K562 (cell line): Measurements from ENCODE around the gene PKP1. TPM values are rescaled to one million over a fixed set of nuclear protein-coding genes. Genes with fewer than 3 reads are reported as not detected.

Experiments used
- ATAC-seq: fragments of 200-7000 bp; cut with Tn5 transposase; 3 replicates; pipeline ENCODE4 v1.9.1; 2020; ENCODE audit warnings: moderate library complexity
- BruUV-seq: library from RNA; stranded (reverse); fragments of 400-500 nt; replicated peaks from 2 replicates; lab custom pipeline; 2021; lab: Mats Ljungman, UMichigan
- CTCF ChIA-PET: fragments of 300-600 bp; formaldehyde crosslinking; extraction: SDS; loops from one replicate; lab custom pipeline; 2021; ENCODE audit warnings: low intra/inter-chr PET ratio; lab: Yijun Ruan, JAX
- POLR2A ChIA-PET: fragments of 300-600, 350-650 bp; sonication (Branson Sonifier 250); formaldehyde crosslinking; extraction: SDS; loops from one replicate; lab custom pipeline; 2021; ENCODE audit warnings: antibody characterized with exemption, inconsistent platforms; lab: Yijun Ruan, JAX
- DNase-seq, 4 experiments: peaks; one replicate each; pipeline versions ENCODE4 v3.0.0 to v3.0.0-alpha.2; 2011 to 2018; ENCODE audit warnings: low spot score in 3 of 4, mixed read lengths in 3 of 4; ENCODE audit errors: extremely low read depth in 1 of 4
- FAIRE-seq: peaks from 2 replicates; lab custom pipeline; 2011; peaks lifted over from hg19 to GRCh38; lab: Jason Lieb, UNC
- H2AFZ ChIP-seq: 2 replicates; pipeline ENCODE4 v1.6.0; 2011; ENCODE audit warnings: low read depth, low read length, control low read depth, inconsistent platforms
- H3K27ac ChIP-seq: fragments of 200-600 bp; 3 replicates; pipeline ENCODE4 v1.8.0; 2011; ENCODE audit warnings: low read depth, mild to moderate bottlenecking, control low read depth, inconsistent platforms, low read length, moderate library complexity, mixed read lengths; ENCODE audit errors: extremely low read depth
- H3K27me3 ChIP-seq, 2 experiments: fragments of 300-600 bp in 1 of 2; 2 replicates in 1 of 2; 3 replicates in 1 of 2; pipeline versions ENCODE4 v1.6.0 to v1.8.0; 2011; ENCODE audit warnings: inconsistent platforms in 2 of 2, low read length in 2 of 2, mild to moderate bottlenecking in 1 of 2, mixed read lengths in 1 of 2, moderate library complexity in 1 of 2; ENCODE audit not compliant: control insufficient read depth in 2 of 2, insufficient read depth in 2 of 2
- H3K36me3 ChIP-seq: fragments of 300-600 bp; 3 replicates; pipeline ENCODE4 v1.8.0; 2011; ENCODE audit warnings: mild to moderate bottlenecking, low read length, inconsistent platforms; ENCODE audit not compliant: control insufficient read depth, insufficient read depth
- H3K4me1 ChIP-seq, 2 experiments: fragments of 200-600 bp in 1 of 2; replicated peaks in 1 of 2; 2 replicates in 1 of 2; 3 replicates in 1 of 2; pipeline versions ENCODE4 v1.5.1 to v1.8.0; 2011; ENCODE audit warnings: inconsistent platforms in 2 of 2, low read length in 2 of 2, mild to moderate bottlenecking in 1 of 2, mixed read lengths in 1 of 2, moderate library complexity in 1 of 2; ENCODE audit not compliant: control insufficient read depth in 2 of 2, insufficient read depth in 2 of 2
- H3K4me2 ChIP-seq: 2 replicates; pipeline ENCODE4 v1.6.1; 2011; ENCODE audit warnings: low read length, control low read depth, inconsistent platforms, mixed read lengths; ENCODE audit not compliant: insufficient read depth
- H3K4me3 ChIP-seq: fragments of 200-600 bp; sonication (generic), shearing (Covaris generic); 2 replicates; pipeline ENCODE4 v1.5.1; 2016; ENCODE audit warnings: control low read depth, inconsistent platforms
- H3K79me2 ChIP-seq: fragments of 200-600 bp; 3 replicates; pipeline ENCODE4 v1.8.0; 2011; ENCODE audit warnings: low read length, inconsistent platforms; ENCODE audit not compliant: control insufficient read depth, insufficient read depth
- H3K9ac ChIP-seq, 2 experiments: 2 replicates each; pipeline versions ENCODE4 v1.6.0 to v1.6.1; 2011; ENCODE audit warnings: low read depth in 2 of 2, low read length in 2 of 2, control low read depth in 1 of 2, inconsistent platforms in 1 of 2, mild to moderate bottlenecking in 1 of 2, mixed read lengths in 1 of 2; ENCODE audit not compliant: insufficient read depth in 1 of 2
- H3K9me1 ChIP-seq: one replicate; pipeline ENCODE4 v1.6.0; 2011; ENCODE audit warnings: inconsistent platforms, mild to moderate bottlenecking, low read length, moderate library complexity; ENCODE audit not compliant: control insufficient read depth, insufficient read depth
- H3K9me3 ChIP-seq: replicated peaks from 2 replicates; pipeline ENCODE4 v1.5.1; 2011; ENCODE audit warnings: low read depth, low read length, inconsistent platforms; ENCODE audit not compliant: control insufficient read depth, insufficient read depth
- H4K20me1 ChIP-seq: replicated peaks from 2 replicates; pipeline ENCODE4 v1.6.1; 2011; ENCODE audit warnings: low read length, inconsistent platforms, mixed read lengths; ENCODE audit not compliant: control insufficient read depth, insufficient read depth
- CREM ChIP-seq: IDR thresholded peaks from 2 replicates; pipeline ENCODE4 v1.6.1; 2014; ENCODE audit warnings: antibody characterized with exemption, low read depth
- FOXA1 ChIP-seq: fragments of 450-650 bp; IDR thresholded peaks from 2 replicates; pipeline ENCODE4 v1.6.1; 2016; ENCODE audit warnings: mild to moderate bottlenecking, borderline replicate concordance
- HINFP ChIP-seq: fragments of 450-650 bp; conservative IDR thresholded peaks from 2 replicates; pipeline ENCODE4 v1.6.1; 2016; ENCODE audit warnings: missing genetic modification characterization, low read depth, mild to moderate bottlenecking, control low read depth, missing compliant biosample characterization
- MAFG ChIP-seq: fragments of 450-650 bp; conservative IDR thresholded peaks from 2 replicates; pipeline ENCODE4 v1.6.1; 2016; ENCODE audit warnings: missing genetic modification characterization, missing compliant biosample characterization
- NR2F6 ChIP-seq: fragments of 450-650 bp; formaldehyde crosslinking; IDR thresholded peaks from 2 replicates; pipeline ENCODE4 v1.4.0; 2020; ENCODE audit warnings: mild to moderate bottlenecking
- POLR3A ChIP-seq: IDR thresholded peaks from 2 replicates; pipeline ENCODE4 v1.6.1; 2011; ENCODE audit warnings: borderline replicate concordance, mild to moderate bottlenecking, moderate library complexity; ENCODE audit not compliant: insufficient read length, insufficient read depth; ENCODE audit errors: extremely low read depth
- SRSF7 ChIP-seq: fragments of 200-400 bp; formaldehyde crosslinking; optimal IDR thresholded peaks from 2 replicates; pipeline ENCODE3; 2017; ENCODE audit warnings: mild to moderate bottlenecking, low read depth, low read length
- TARDBP ChIP-seq: fragments of 450-650 bp; IDR thresholded peaks from 2 replicates; pipeline ENCODE4 v1.6.1; 2016
- TEAD1 ChIP-seq, 2 experiments: fragments of 450-650 bp in 1 of 2; sonication (generic) in 1 of 2; formaldehyde crosslinking; IDR thresholded peaks; 2 replicates each; pipeline versions ENCODE4 v1.4.0 to v1.8.0; 2020 to 2022; ENCODE audit warnings: mild to moderate bottlenecking in 2 of 2, missing genetic modification reagents in 1 of 2
- ZFP30 ChIP-seq: fragments of 250-450 bp; sonication (Bioruptor Pico); IDR thresholded peaks from 2 replicates; pipeline ENCODE4 v1.8.0; 2022; ENCODE audit warnings: moderate library complexity, mild to moderate bottlenecking, inconsistent platforms, borderline replicate concordance
- ZNF644 ChIP-seq: fragments of 200-800 bp; sonication (Bioruptor generic); IDR thresholded peaks from 2 replicates; pipeline ENCODE4 v1.6.1; 2016; ENCODE audit warnings: low read depth, missing genetic modification characterization, missing compliant biosample characterization
- WGBS: fragments of 100-300 bp; shearing (Covaris generic); methylation state at CpG from one replicate; pipeline ENCODE4 v1.1.6; 2016; ENCODE audit warnings: low coverage, mixed read lengths; ENCODE audit not compliant: insufficient coverage; ENCODE audit errors: missing lambda C conversion rate; 5-methylcytosine and 5-hydroxymethylcytosine counted together
- in situ Hi-C: fragments of 300-500 bp; cut with MboI; formaldehyde crosslinking; loops from 4 replicates; pipeline ENCODE4 v1.15.0; 2018; ENCODE audit warnings: inconsistent platforms, mixed read lengths
- intact Hi-C: fragments of 100-400 bp; cut with micrococcal nuclease; formaldehyde crosslinking; loops from 2 replicates; pipeline ENCODE4 v1.14.2; 2022
- polyA plus RNA-seq, 8 experiments: library from polyadenylated mRNA; depleted of rRNA in 4 of 8; stranded (reverse) in 5 of 8; unstranded in 3 of 8; fragments of >200 nt; fragmentation: Nextera tagmentation in 2 of 8; fragmentation: Illumina TruSeq in 1 of 8; extraction: Ambion mirVana in 2 of 8; extraction: Trizol in 1 of 8; gene quantifications; 2 replicates each; pipeline versions ENCODE4 v1.2.1 to v1.2.3, GENCODE V29; 2011 to 2014; ENCODE audit warnings: inconsistent platforms in 1 of 8, missing spikeins in 1 of 8
- total RNA-seq, 7 experiments: library from RNA; depleted of rRNA in 6 of 7; stranded (reverse); fragments of >200 nt in 6 of 7; fragmentation: Illumina TruSeq in 2 of 7; extraction: Trizol in 2 of 7; gene quantifications; 2 replicates each; pipeline versions ENCODE4 v1.2.1 to v1.2.3, GENCODE V29; 2011 to 2021; ENCODE audit warnings: low replicate concordance in 1 of 7

PKP1 gene
- total and polyA plus RNA-seq, 9 of the 15 experiments (the other 6 are each of a cell fraction or from before 2014, with no cell fraction given): not detected

- H2AFZ ChIP-seq: no peak overlapping the region
- no peak for FAIRE-seq
These were observed 15.7 kb upstream of the PKP1 start for GRCh38 chr1:201267481-201268229.

More at GRCh38 chr1:201267481-201268229, 15.7 kb upstream of the PKP1 start:
- Histone ChIP-seq H3K36me3 (no peaks in the 10 kb centered on the region), H3K9ac (no peak overlapping the region), H3K9me1 (no peaks in the 10 kb centered on the region), H3K4me1 (no peaks in the 10 kb centered on the region), H3K79me2 (no peaks in the 10 kb centered on the region), H3K27ac (no peak overlapping the region), H4K20me1 (peaks cover 9% of the 10 kb centered on the region; the same call in 1 of the 2 replicates), H3K4me3 (no peak overlapping the region), H3K9me3 (no peaks in the 10 kb centered on the region), H3K27me3 (peaks cover 18 to 51% of the 10 kb centered on the region in 2 experiments; a peak in 4 of 5 replicates), H3K4me2 (no peak overlapping the region)
- no TSS peak for BruUV-seq
- intact Hi-C loops: no loop called here
- ChIA-PET POLR2A (no interaction called here), CTCF (no interaction called here)
- in situ Hi-C loops: no loop called here
- TF ChIP-seq HINFP (tag) (no peak), POLR3A (no peak), CREM (no peak), SRSF7 (no peak), TEAD1 (CRISPR knock-in tag; IDR thresholded peaks at IDR 0.05) (no peak), NR2F6 (CRISPR knock-in tag) (no peak), ZFP30 (CRISPR knock-in tag) (no peak), ZNF644 (no peak), TARDBP (no peak), MAFG (tag) (no peak), FOXA1 (no peak)
- WGBS: under 1% methylated on average over 14 of the region's 14 CpGs
- no peak; the same call in 2 of the 3 replicates for ATAC-seq
- no peak for DNase-seq
